ENCODE measurements around the gene PLSCR2. TPM values are rescaled to one million over a fixed set of nuclear protein-coding genes. Genes with fewer than 3 reads are reported as not detected.

Gene PLSCR2
- total and polyA plus RNA-seq, 2 of the 8 experiments (the other 6 are each of a cell fraction or from before 2014, with no cell fraction given): not detected

GRCh38 chr3:146384786-146385185, 84.6 kb downstream of the PLSCR2 start (continued):
- TF ChIP-seq CHD7 (IDR thresholded peaks at IDR 0.05; ENCODE audit: insufficient replicate concordance, low read length) (no peak), CTCF (IDR thresholded peaks at IDR 0.05; ENCODE audit: control extremely low read depth in 1 of 3, insufficient read depth in 1 of 3, low read depth in 1 of 3, low read length in 3 of 3) (no peak), RBBP5 (IDR thresholded peaks at IDR 0.05; ENCODE audit: borderline replicate concordance, low read depth, low read length) (no peak), CEBPB (IDR thresholded peaks at IDR 0.05; ENCODE audit: low read depth, low read length) (no peak), ZNF274 (IDR thresholded peaks at IDR 0.05; ENCODE audit: borderline replicate concordance, extremely low read depth, low read length) (no peak), TAF1 (IDR thresholded peaks at IDR 0.05; ENCODE audit: low read depth, low read length) (no peak), YY1 (IDR thresholded peaks at IDR 0.05; ENCODE audit: low read depth, low read length) (no peak), EZH2 (IDR thresholded peaks at IDR 0.05; ENCODE audit: low read depth, low read length, severe bottlenecking) (no peak), RNF2 (IDR thresholded peaks at IDR 0.05; ENCODE audit: borderline replicate concordance, low read depth, low read length, missing control alignments, poor library complexity, severe bottlenecking) (no peak)
